ENCODE data around the gene TMPRSS5. TPM values are rescaled to one million over a fixed set of nuclear protein-coding genes. Genes with fewer than 3 reads are reported as not detected.
A peak's percentile ranks its signal among the peaks of the same experiment; 100 is the strongest.
"Not testable (repeated sequence)": the region's sequence is repeated elsewhere in the genome, so short reads cannot be mapped to it uniquely, and the experiment has no call there.

TMPRSS5 gene
- total RNA-seq, 1 experiment from 2014 or later = 0.62 TPM

GRCh38 chr11:113697756-113698407 is 8.2 kb downstream of the TMPRSS5 start:
- no peak for DNase-seq (ENCODE audit: low spot score)

- DNase-seq (ENCODE audit: low spot score) = no peak
Measured at GRCh38 chr11:113697111-113697510, 9.0 kb downstream of the TMPRSS5 start.

- no peak for DNase-seq (ENCODE audit: low spot score)
Measured at GRCh38 chr11:113695207-113695606, 10.9 kb downstream of the TMPRSS5 start.

- no peak for DNase-seq (ENCODE audit: low spot score)
Measured at GRCh38 chr11:113694390-113694789, 11.7 kb downstream of the TMPRSS5 start.

- DNase-seq (ENCODE audit: low spot score) = no peak
Measured at GRCh38 chr11:113693030-113693429, 13.1 kb downstream of the TMPRSS5 start.

- peak; percentile 87 for DNase-seq (ENCODE audit: low spot score)
Measured at GRCh38 chr11:113690619-113691569, 15.2 kb downstream of the TMPRSS5 start.

DNA sequence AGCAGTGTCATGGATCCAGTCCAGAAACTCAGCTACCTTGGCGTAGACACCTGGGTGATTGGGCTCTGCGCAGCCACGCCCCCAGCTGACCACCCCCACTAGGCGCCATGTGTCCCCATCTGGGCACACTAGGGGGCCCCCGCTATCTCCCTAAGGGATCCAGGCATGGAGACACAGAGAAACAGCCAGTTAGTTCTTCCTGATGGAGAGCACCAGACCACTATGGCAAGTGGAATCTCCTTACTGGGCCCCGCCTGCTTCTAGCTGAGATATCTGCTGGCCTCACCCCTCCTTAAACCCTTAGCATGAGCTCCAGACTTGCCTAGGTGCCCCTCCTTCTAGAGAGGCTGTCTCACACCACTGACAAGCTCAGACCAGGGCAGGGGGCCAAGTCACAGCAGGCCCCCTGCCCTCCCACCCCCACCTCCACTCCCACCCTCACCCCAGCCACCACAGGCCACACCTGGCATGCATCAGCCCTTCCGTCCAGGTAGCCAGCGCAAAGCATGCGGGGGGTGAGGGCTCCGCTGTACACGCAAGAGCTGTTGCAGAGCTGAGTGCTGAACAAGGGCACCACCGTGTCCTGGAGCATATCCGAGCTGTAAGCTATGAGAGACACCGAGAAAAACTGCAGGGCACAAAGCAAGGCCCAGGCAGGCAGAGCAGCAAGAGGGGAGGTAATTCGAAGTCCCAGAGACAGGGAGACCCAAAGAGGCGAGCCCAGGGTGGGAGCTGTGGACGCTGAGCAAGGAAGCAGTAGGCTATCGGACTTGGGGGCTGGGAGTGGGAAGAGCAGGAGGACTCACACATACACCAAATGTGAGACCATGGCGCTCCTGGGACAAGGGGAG is 16.1 kb downstream of the TMPRSS5 start:
- DNase-seq (ENCODE audit: low spot score) = no peak

- DNase-seq (ENCODE audit: low spot score) = no peak
Measured at GRCh38 chr11:113685654-113686359, 20.3 kb downstream of the TMPRSS5 start.

DNA sequence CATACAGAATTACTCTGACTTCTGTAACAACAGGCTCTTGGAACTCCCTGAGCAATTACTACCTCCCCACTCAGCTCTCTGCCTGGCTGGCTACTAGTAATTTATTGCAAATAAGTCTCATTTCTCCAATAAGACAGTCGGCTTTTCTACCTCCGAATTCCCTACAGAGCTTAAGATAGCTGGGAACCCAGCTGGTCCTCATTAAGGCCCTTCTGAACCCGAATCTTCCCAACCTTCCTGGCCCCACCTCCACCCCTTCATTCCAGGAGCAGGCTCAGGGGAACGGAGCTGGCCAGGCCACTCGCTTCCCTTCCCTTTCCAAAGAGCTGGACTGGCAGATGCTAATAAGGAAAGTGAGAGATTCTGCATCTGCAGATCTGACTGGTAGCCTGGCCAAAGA is 21.6 kb downstream of the TMPRSS5 start:
- DNase-seq (ENCODE audit: low spot score) = no peak

- no peak for DNase-seq (ENCODE audit: low spot score)
Measured at GRCh38 chr11:113683481-113684046, 22.5 kb downstream of the TMPRSS5 start.

- peak; percentile 55 for DNase-seq (ENCODE audit: low spot score)
Measured at GRCh38 chr11:113681711-113682413, 24.2 kb downstream of the TMPRSS5 start.

- no peak for DNase-seq (ENCODE audit: low spot score)
Measured at GRCh38 chr11:113681282-113681681, 24.8 kb downstream of the TMPRSS5 start.

DNA sequence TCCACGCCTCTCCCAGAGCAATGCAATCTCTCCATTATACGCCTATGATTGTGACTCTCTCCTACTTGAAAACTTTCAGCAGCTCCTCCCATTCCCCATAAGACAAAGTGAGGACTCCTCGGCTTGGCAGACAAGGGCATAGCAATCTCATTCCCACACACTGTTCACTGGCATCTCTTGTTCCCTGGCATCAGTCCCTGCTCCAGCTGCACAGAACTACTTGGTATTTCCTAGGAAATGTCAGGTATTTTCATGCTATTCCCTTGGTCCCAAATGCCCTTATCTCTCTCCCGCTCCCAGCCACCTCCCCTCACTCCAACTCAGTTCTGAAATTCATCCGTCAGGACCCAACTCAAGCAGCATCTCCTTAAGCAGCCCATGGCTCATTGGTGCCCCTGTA is 28.4 kb downstream of the TMPRSS5 start:
- no peak for DNase-seq (ENCODE audit: low spot score)

DNA sequence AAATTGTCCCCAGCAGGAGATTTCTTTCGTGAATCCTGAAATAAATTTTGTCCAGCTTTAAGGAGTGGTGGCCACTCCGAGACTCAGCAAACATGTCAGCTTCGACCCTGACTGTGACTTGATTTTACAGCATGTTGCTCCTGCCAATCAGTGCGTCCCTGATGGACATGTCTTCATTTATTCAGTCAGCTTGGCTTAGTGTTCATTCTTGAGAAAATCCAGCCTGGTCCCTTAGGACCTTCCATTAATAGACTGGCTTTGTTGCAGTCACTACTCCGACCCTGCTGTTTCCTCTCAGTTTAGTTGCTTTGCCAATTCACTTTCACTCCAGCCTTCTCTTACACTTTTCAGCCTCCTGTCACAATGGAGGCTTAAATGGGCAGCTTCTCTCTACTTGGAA is 30.5 kb downstream of the TMPRSS5 start:
- no peak for DNase-seq (ENCODE audit: low spot score)

DNA sequence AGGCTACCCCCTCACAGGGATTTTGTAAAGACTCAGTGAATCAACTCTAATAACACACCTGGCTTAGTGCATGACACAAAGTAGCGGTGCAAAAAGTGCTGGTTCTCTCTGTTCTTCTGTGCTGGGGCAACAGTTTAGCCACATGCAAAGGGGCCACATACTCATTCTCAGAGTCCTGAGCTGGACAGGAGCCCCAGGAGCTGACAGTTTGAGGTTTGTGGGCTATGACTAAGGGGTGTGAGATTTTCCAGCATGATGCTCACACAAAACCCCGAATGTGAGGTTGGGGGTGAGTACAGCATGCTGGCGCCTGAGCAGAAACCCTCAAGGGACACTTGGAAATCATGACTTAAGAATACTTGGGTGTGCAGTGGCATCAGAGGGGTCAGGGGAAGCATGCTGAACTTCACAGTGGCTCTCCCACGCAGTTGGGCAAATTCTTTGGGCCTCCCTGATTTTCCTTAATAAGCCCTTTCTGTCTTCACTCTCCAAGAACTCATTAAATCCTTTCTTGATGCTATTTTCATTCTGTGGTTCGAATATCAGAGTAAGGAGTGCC is 31.0 kb downstream of the TMPRSS5 start:
- DNase-seq (ENCODE audit: low spot score) = peak; percentile 89

DNA sequence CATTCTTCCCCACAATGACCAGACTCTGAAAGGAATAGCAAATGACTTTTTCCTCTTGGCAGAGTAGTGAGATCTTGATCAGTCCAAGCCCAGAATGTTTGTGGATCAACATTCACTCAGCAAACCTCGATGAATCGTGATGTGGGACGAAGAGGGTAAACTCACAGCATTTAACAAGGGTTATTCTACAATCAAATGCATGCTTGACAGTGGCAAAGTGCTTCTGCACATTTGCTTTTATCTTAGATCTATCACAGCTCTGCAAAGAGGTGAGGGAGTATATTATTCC is 31.8 kb downstream of the TMPRSS5 start:
- DNase-seq (ENCODE audit: low spot score) = no peak

GRCh38 chr11:113673550-113674396 is 32.3 kb downstream of the TMPRSS5 start:
- DNase-seq (ENCODE audit: low spot score) = no peak

- not testable (repeated sequence) for DNase-seq (ENCODE audit: low spot score)
Measured at GRCh38 chr11:113671914-113672313, 34.2 kb downstream of the TMPRSS5 start.

DNA sequence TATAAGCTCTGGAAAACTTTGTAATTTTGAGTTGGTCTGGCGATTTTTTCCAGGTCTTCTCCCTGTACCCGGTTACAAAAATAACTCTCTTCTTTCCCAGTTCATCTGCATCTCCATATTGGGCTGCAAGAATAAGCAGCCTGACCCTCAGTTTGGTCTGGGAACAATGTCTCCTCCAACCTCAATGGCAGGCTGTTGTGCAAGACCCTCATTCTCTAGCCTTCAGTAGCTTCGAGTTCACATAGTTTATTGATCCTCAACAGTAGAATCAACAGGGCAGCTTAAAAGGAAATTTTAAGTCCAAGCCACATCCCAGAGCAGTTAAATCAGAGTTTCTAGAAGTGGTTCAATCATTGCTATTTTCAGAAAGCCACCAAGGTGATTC is 35.3 kb downstream of the TMPRSS5 start:
- DNase-seq (ENCODE audit: low spot score) = no peak
